AG04449 (cell line): Measurements from ENCODE around the gene LUC7L2.
A peak's percentile ranks its signal among the peaks of the same experiment; 100 is the strongest.
"Not testable (repeated sequence)": the region's sequence is repeated elsewhere in the genome, so short reads cannot be mapped to it uniquely, and the experiment has no call there.

ENCODE experiments used
- CTCF ChIA-PET: fragments of 350-600 bp; formaldehyde crosslinking; extraction: SDS; loops from one replicate; lab custom pipeline; 2021; ENCODE audit warnings: antibody characterized with exemption; lab: Yijun Ruan, JAX
- POLR2A ChIA-PET: fragments of 400-600, 350-600 bp; formaldehyde crosslinking; extraction: SDS; loops from one replicate; lab custom pipeline; 2020; ENCODE audit warnings: antibody characterized with exemption, inconsistent platforms; lab: Yijun Ruan, JAX
- DNase-seq: peaks from one replicate; pipeline ENCODE4 v3.0.0-alpha.2; 2010; ENCODE audit warnings: low read depth, low spot score
- H3K4me3 ChIP-seq: 2 replicates; pipeline ENCODE4 v1.5.1; 2011; ENCODE audit warnings: low read depth, mild to moderate bottlenecking, control low read depth, low read length
- TF ChIP-seq, protein P1 (sequence below): IDR thresholded peaks from one replicate; pipeline ENCODE4 v1.5.1; 2011; ENCODE audit warnings: mild to moderate bottlenecking, moderate library complexity, low read length, control low read depth, inconsistent platforms; ENCODE audit not compliant: insufficient read depth; ENCODE audit errors: missing control alignments

Gene LUC7L2

DNA sequence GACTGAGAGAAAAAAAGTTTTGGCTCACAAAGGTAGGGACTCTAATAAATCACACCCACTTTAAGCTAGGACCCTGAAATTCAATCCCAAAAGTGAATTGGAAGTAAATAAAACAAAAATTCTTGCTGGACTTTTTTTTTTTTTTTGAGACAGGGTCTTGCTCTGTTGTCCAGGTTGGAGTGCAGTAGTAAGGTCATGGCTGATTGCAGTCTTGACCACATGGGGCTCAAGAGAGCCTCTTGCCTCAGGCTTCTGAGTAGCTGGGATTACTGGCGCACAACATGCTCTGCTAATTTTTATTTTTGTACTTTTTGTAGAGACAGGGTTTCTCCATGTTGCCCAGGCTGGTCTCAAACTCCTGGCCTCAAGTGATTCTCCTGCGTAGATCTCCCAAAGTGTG is 5.0 kb upstream of the LUC7L2 start:
- DNase-seq, result no peak
- POLR2A ChIA-PET, result no interaction called here
- H3K4me3 ChIP-seq, result no peak overlapping the region
- CTCF ChIA-PET, result no interaction called here
- TF ChIP-seq, protein P1, sequence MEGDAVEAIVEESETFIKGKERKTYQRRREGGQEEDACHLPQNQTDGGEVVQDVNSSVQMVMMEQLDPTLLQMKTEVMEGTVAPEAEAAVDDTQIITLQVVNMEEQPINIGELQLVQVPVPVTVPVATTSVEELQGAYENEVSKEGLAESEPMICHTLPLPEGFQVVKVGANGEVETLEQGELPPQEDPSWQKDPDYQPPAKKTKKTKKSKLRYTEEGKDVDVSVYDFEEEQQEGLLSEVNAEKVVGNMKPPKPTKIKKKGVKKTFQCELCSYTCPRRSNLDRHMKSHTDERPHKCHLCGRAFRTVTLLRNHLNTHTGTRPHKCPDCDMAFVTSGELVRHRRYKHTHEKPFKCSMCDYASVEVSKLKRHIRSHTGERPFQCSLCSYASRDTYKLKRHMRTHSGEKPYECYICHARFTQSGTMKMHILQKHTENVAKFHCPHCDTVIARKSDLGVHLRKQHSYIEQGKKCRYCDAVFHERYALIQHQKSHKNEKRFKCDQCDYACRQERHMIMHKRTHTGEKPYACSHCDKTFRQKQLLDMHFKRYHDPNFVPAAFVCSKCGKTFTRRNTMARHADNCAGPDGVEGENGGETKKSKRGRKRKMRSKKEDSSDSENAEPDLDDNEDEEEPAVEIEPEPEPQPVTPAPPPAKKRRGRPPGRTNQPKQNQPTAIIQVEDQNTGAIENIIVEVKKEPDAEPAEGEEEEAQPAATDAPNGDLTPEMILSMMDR, result no peak

DNA sequence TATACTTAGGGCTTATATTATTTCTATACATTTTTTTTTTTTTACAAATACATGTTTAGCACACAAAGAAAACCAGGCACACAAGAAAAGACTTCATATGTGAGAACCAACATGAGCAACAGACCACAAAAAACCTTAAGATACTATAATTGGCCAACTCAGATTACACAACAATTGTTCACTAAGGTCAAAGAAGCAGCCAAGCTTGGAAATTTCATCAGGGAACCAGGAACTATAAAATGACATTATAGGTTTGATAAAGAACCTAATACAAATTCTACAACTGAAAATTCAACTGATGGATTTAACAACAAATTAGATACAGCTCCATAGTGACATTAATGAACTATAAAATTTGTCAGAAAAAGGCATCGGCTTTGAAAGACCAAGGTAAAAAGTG is 4.4 kb upstream of the LUC7L2 start:
- POLR2A ChIA-PET, result no interaction called here
- no peak overlapping the region for H3K4me3 ChIP-seq
- CTCF ChIA-PET, result no interaction called here

DNA sequence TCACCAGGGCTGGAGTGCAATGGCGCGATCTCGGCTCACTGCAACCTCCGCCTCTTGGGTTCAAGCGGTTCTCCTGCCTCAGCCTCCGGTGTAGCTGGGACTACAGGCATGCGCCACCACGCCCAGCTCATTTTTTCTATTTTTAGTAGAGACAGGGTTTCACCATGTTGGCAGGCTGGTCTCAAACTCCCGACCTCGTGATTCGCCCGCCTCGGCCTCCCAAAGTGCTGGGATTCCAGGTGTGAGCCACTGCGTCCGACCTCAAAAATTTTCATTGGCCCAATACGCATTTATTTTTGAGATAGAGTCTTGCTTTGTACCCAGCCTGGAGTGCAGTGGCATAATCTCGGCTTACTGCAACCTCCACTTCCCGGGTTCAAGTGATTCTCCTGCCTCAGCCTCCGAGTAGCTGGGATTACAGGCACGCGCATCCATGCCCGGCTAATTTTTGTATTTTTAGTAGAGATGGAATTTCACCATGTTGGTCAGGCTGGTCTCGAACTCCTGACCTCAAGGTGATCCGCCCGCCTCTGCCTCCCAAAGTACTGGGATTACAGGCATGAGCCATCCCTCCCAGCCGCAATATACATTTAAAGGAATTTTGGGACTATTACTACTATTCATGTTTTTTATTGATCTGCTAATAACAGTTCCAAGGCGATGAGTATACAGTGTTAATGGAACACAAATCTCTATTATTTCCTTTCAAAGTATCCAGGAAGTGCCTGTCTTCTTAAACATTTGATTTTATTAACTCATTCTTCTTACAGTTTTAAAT is 1.8 kb upstream of the LUC7L2 start:
- CTCF ChIA-PET, DNase-seq: not testable (repeated sequence)
- H3K4me3 ChIP-seq, result peak overlapping the region; percentile 100
- POLR2A ChIA-PET, result interaction anchor here (0.6 kb wide), 1 partner anchor 18 kb away, joined by 4 read pairs; no protein-coding TSS in a partner anchor

More for the DNA sequence above, 4.4 kb upstream of the LUC7L2 start:
- TF ChIP-seq, protein P1, result no peak
- no peak for DNase-seq

DNA sequence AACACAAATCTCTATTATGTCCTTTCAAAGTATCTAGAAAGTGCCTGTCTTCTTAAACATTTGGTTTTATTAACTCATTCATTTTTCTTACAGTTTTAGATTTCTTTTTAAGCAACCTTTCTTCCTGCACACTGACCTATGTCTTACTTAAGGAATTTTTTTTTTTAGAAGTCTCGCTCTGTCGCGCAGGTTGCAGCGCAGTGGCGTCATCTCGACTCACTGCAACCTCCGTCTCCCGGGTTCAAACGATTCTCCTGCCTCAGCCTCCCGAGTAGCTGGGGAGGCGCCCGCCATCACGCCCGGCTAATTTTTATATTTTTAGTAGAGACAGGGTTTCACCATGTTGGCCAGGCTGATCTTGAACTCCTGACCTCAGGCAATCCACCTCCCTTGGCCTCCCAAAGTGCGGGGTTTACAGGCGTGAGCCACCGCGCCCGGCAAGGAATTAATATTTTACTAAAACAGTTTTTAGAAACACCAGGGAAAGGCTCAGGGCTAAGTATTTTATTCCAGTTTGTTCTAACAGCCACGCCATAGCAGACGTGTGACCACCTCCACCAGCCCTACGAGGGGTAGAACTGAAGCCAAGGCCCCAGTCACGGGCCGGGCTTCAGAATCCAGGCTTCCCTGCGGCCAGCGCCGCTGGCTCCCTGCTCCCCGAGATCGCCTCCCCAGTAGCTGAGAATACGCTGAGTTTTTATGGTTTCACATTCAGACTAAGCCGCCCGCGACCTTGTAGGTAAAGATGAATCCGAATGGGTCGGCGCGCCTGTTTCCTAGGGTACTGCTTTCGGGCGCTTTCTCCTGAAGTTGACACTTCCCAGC is 941 bp upstream of the LUC7L2 start:
- TF ChIP-seq, protein P1, result no peak
- CTCF ChIA-PET, result no interaction called here
- POLR2A ChIA-PET, result interaction anchor here (0.8 to 1.0 kb wide), 2 partner anchors 12 to 15 kb away, joined by 4 read pairs; no protein-coding TSS in a partner anchor
- peak overlapping the region; percentile 100 for H3K4me3 ChIP-seq
- no peak for DNase-seq

DNA sequence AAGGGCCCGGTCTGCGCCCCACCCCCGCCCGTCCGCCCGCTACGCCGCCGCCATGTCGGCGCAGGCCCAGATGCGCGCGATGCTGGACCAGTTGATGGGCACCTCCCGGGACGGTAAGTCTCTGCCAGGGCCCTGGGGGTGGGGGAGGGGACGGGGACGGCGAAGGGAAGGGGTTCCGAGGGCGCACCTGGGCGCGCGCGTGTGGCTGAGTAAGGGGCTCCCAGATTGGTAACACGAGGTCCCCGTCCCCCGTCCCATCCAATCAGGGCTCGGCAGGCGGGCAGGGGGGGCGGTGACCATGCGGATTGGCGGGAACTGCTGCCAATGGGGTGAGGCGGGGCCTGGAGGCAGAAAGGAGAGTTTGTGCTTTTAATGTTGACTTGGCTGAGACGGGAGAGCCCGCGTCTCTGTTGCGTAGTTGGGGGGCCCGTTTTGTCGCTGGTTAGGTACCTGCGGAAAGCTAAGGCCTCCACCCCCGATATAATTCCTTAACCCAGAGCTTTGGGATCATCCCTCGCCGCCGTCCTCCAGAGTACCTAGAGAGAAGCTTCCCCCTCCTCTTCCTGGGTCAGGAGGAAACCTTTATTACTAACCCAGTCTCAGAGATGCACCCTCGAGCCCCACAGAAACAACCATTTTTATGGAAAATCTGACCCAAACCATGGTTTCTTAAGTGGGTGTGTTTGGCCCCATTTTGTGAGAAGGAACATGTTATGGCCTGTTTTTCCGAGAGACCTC is 685 bp downstream of the LUC7L2 start:
- TF ChIP-seq, protein P1, result no peak
- CTCF ChIA-PET, result no interaction called here
- POLR2A ChIA-PET, result interaction anchor here (0.6 to 1.0 kb wide), 7 partner anchors 9 to 816 kb away, joined by 3 to 6 read pairs (median 4); partner anchors contain the start of gene KDM7A
- peak overlapping the region; percentile 100 for H3K4me3 ChIP-seq
- peak; percentile 51 for DNase-seq

DNA sequence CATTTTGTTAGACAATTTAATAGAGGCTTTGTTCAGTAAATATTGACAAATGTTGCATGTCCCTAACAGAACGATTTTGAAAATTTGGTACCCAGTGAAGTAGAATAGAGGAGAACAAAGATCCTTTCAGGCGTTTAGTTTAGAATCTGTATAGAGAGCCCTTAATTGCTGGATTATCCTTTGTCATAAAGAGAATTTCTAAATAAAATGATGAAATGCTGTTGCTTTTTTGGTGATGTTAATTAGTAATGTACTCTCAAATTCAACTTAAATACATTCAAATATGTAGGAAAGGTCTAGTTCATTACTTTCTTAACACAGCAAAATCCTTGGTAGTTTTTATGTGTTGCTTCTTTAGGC is 1.2 kb downstream of the LUC7L2 start:
- no peak for DNase-seq
- TF ChIP-seq, protein P1, result no peak
- POLR2A ChIA-PET, result no interaction called here
- H3K4me3 ChIP-seq, result peak overlapping the region; percentile 100
- CTCF ChIA-PET, result no interaction called here
